ENCODE data around the gene ZMYND8.

ZMYND8 gene

DNA sequence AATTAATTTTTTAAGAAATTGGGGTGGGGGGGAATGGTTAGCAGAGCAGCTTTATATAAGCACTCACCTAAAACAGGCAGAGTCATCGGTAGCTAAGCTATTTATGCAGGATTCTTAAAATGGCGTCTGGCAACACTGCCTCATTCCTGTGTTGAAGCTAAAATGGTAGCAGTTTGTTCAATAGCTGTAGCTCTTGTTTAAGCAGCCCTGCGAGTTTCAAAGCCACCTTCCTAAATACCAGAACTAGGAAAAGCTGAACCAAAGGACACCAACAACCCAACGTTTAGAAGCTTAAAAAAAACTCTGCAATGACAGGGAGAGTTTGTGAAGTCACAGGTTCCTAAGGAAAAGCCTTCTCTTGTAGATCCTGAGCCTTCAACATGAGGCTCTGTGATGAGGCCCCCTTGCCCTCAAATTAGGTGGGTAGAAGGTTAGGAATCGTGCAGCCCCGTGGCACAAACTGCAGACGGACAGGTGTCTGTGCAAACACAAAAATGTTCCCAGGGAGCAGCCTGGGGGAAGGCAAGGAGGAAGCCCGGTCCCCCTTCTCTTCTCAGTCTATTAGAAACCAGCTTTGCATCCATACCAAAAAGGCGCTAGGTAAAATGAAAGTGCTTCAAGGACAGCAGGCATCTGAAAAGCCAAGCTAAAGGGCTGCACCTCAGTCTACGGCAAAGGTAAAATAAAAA, 4.7 kb downstream of the ZMYND8 start:
- Histone ChIP-seq H3K9ac (ENCODE audit: low read length in 2 of 2) (peak overlapping the region; percentile 72 to 77), H3K27me3 (ENCODE audit: control insufficient read depth in 1 of 2, insufficient read depth in 2 of 2, low read length in 2 of 2) (no peaks in the 10 kb centered on the region), H3K36me3 (ENCODE audit: control insufficient read depth in 2 of 2, insufficient read depth in 2 of 2, low read length in 2 of 2) (no peaks in the 10 kb centered on the region), H3K27ac (ENCODE audit: low read length) (peak overlapping the region; percentile 99), H3K4me3 (ENCODE audit: low read length in 2 of 2) (peak overlapping the region; percentile 61 to 69), H3K9me3 (ENCODE audit: control insufficient read depth in 2 of 2, low read length in 2 of 2) (no peaks in the 10 kb centered on the region), H3K4me1 (ENCODE audit: control insufficient read depth, insufficient read depth, low read length) (peaks cover 82% of the 10 kb centered on the region)

DNA sequence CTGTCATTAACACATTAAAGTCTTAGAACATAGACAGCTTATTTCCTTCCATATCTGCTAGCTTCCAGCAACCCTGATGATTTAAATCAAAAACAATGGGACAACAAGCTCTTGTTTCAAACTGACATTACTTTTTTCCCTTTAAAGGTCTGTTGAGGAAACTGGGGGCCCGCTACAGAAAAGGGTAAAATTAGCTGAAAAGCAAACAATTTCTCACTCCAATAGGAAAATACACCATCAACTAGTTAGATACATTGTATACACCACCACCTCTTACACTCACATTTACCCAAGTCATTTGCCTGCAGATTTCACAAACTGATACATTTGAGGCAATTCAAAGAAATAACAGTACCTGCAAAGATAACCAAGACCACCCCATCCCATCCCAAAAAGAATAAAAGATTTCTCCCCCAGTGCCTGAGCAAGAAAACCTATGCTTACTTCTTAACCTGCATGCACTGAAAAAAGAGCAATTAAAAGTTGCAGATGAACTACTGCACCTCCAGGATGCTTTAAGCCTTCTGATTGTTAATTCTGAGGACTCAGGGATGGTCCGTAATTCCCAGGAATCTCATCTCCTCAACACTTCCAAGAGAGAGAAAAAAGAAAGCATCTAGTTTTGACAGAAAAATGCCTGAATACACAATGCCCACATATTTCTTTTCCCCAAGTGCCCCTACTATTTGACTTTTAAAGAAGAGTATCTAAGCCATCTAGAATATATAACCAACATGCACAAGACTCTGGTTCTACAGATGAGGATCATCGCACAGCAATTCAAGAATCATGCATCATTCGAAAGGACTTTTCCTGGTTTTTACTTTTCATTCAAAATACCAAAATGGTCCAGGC, 5.6 kb downstream of the ZMYND8 start:
- Histone ChIP-seq H3K27ac (ENCODE audit: low read length) (peak overlapping the region; percentile 99), H3K4me3 (ENCODE audit: low read length in 2 of 2) (peak overlapping the region; percentile 61 to 69)

DNA sequence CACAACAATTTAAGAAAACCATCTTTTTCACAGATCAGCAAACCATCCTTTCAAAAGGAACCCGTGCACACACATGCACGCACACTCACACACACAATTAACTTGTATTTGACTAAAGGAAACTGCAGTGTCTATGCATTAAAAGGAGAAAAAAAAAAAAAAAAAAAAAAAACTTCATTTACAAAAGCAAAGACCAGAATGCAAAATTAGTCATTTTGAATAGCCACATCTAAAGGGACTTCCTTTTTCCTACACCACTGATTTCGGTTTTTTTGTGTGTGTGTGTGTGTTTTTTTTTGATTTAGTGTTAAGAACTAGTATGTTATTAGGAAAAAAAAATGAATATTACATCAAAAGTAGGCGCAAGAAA, 6.3 kb downstream of the ZMYND8 start:
- Histone ChIP-seq H3K36me3 (ENCODE audit: control insufficient read depth in 2 of 2, insufficient read depth in 2 of 2, low read length in 2 of 2) (no peaks in the 10 kb centered on the region), H3K9me3 (ENCODE audit: control insufficient read depth in 2 of 2, low read length in 2 of 2) (no peaks in the 10 kb centered on the region), H3K27me3 (ENCODE audit: control insufficient read depth in 1 of 2, insufficient read depth in 2 of 2, low read length in 2 of 2) (no peaks in the 10 kb centered on the region), H3K9ac (ENCODE audit: low read length in 2 of 2) (peak overlapping the region in 1 of 2 donors; percentile 25), H3K4me1 (ENCODE audit: control insufficient read depth, insufficient read depth, low read length) (peaks cover 70% of the 10 kb centered on the region), H3K27ac (ENCODE audit: low read length) (peak overlapping the region; percentile 99), H3K4me3 (ENCODE audit: low read length in 2 of 2) (no peak overlapping the region)

More for the DNA sequence above, 5.6 kb downstream of the ZMYND8 start:
- H3K9ac ChIP-seq (ENCODE audit: low read length in 2 of 2), result peak overlapping the region in 1 of 2 donors; percentile 25
- peaks cover 77% of the 10 kb centered on the region for H3K4me1 ChIP-seq (ENCODE audit: control insufficient read depth, insufficient read depth, low read length)
- no peaks in the 10 kb centered on the region for H3K36me3 ChIP-seq (ENCODE audit: control insufficient read depth in 2 of 2, insufficient read depth in 2 of 2, low read length in 2 of 2)
- H3K9me3 ChIP-seq (ENCODE audit: control insufficient read depth in 2 of 2, low read length in 2 of 2), result no peaks in the 10 kb centered on the region
- no peaks in the 10 kb centered on the region for H3K27me3 ChIP-seq (ENCODE audit: control insufficient read depth in 1 of 2, insufficient read depth in 2 of 2, low read length in 2 of 2)

DNA sequence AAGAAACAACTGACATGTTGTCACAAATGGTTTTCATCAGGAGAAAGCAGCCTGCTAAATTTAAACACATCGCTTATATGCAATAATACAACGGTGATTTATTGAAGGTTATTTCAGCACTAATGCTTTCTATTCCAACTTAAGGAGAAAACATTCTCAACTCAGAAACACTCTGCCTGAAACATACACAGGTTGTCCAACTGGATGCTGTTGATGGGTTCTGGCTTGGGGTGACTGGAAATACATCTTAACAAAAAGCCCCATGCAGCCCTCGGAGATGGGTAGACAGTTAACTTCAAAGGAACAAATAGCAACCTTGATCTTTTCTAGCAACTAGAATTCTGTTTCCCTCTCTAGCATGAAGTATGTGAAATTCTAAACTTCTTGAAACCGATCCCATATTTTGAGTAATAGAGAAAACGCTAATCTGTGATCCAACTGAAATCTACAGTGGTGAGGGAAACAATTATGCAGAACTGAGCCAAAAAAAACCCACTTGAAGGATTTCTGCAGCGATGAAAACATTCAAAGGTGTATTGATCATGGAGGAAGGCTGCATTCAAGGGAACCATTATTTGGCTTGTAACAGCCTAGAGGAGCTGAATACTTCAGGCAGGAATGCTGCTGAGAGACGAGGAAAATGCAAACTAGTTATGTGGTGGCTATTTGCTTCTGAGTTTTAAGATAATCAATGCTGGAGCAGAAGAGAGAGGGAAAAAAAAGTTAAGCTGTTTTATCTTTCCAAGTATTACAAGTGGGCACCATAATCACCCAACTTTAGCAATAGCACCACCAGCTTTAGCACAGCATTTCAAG, 6.9 kb downstream of the ZMYND8 start:
- H3K36me3 ChIP-seq (ENCODE audit: control insufficient read depth in 2 of 2, insufficient read depth in 2 of 2, low read length in 2 of 2), result no peaks in the 10 kb centered on the region
- H3K9ac ChIP-seq (ENCODE audit: low read length in 2 of 2), result peak overlapping the region in 1 of 2 donors; percentile 25
- H3K4me1 ChIP-seq (ENCODE audit: control insufficient read depth, insufficient read depth, low read length), result peaks cover 64% of the 10 kb centered on the region
- no peaks in the 10 kb centered on the region for H3K9me3 ChIP-seq (ENCODE audit: control insufficient read depth in 2 of 2, low read length in 2 of 2)
- peak overlapping the region; percentile 36 to 44 for H3K4me3 ChIP-seq (ENCODE audit: low read length in 2 of 2)
- H3K27ac ChIP-seq (ENCODE audit: low read length), result peak overlapping the region; percentile 99
- no peaks in the 10 kb centered on the region for H3K27me3 ChIP-seq (ENCODE audit: control insufficient read depth in 1 of 2, insufficient read depth in 2 of 2, low read length in 2 of 2)

DNA sequence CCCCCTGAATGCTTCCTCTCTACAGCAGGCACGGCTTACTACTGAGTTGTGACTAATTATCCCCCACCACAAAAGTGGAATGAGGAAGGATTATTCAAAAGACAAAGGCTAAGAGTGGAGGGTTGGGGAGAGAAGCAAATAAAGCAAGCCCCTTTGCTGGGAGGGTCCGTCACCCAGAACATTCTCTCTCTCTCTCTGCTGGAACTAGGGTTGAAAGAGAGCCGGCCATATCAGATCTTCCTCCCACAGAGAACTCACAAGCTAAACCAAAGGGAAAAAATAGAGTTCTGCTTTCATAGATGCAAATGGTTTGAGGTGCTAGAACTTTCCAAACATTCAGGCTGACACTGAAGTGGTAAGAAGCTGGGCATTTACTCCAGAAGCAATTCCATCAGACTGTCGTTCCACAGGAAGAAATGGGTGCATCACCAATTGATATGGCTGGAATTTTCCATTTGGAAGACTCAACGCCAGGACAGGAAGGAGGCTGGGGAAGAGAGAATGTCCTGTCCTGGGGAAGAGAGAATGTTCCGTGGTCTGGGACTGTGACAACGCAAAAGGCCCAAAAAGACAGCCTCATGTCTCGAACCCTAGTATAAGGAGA, 7.9 kb downstream of the ZMYND8 start:
- H3K9me3 ChIP-seq (ENCODE audit: control insufficient read depth in 2 of 2, low read length in 2 of 2), result no peaks in the 10 kb centered on the region
- H3K9ac ChIP-seq (ENCODE audit: low read length in 2 of 2), result peak overlapping the region; percentile 25 to 55
- no peaks in the 10 kb centered on the region for H3K27me3 ChIP-seq (ENCODE audit: control insufficient read depth in 1 of 2, insufficient read depth in 2 of 2, low read length in 2 of 2)
- H3K36me3 ChIP-seq (ENCODE audit: control insufficient read depth in 2 of 2, insufficient read depth in 2 of 2, low read length in 2 of 2), result no peaks in the 10 kb centered on the region
- peaks cover 57% of the 10 kb centered on the region for H3K4me1 ChIP-seq (ENCODE audit: control insufficient read depth, insufficient read depth, low read length)
- peak overlapping the region; percentile 99 for H3K27ac ChIP-seq (ENCODE audit: low read length)
- H3K4me3 ChIP-seq (ENCODE audit: low read length in 2 of 2), result peak overlapping the region; percentile 36 to 44

DNA sequence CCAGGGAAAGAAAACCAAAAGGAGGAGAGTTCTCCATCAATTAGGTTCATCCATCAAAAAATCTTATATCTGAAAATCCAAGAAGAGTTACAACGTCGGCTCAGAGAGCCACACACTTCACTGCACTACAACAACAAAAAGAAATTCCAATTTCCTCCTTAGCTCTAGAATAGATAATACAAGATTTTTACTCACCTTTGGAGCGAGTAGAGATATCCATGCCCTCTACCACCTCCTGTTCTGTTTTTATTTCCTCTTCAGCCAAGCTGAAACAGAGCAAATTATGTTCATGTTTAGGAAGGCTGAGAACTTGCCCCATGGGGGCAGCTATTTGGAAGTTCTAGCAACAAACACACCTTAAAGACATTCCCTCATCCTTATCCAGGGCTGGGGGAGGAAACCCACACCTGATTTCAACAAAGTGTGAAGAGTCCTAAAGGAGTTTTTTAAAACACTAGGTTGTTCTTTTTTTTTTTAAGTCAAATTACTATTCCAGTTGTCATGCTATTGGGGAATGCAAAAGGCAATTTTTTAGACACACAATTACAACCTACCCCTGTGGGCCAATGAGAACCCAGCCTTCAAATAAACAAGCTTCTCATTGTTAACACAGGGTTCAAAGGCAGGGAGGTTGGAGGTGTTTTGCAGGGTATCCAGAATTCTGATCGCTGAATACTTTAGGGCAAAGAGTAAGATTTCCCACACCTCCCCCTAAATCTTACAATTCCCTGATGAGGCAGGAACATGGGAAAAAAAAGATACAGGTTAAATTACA, 8.7 kb downstream of the ZMYND8 start:
- H3K27me3 ChIP-seq (ENCODE audit: control insufficient read depth in 1 of 2, insufficient read depth in 2 of 2, low read length in 2 of 2), result no peaks in the 10 kb centered on the region
- H3K36me3 ChIP-seq (ENCODE audit: control insufficient read depth in 2 of 2, insufficient read depth in 2 of 2, low read length in 2 of 2), result peaks cover 0 to 2% of the 10 kb centered on the region in 2 donors
- peak overlapping the region in 1 of 2 donors; percentile 8 for H3K4me3 ChIP-seq (ENCODE audit: low read length in 2 of 2)
- no peak overlapping the region for H3K9ac ChIP-seq (ENCODE audit: low read length in 2 of 2)
- H3K9me3 ChIP-seq (ENCODE audit: control insufficient read depth in 2 of 2, low read length in 2 of 2), result no peaks in the 10 kb centered on the region
- H3K27ac ChIP-seq (ENCODE audit: low read length), result peak overlapping the region; percentile 99
- peaks cover 51% of the 10 kb centered on the region for H3K4me1 ChIP-seq (ENCODE audit: control insufficient read depth, insufficient read depth, low read length)

DNA sequence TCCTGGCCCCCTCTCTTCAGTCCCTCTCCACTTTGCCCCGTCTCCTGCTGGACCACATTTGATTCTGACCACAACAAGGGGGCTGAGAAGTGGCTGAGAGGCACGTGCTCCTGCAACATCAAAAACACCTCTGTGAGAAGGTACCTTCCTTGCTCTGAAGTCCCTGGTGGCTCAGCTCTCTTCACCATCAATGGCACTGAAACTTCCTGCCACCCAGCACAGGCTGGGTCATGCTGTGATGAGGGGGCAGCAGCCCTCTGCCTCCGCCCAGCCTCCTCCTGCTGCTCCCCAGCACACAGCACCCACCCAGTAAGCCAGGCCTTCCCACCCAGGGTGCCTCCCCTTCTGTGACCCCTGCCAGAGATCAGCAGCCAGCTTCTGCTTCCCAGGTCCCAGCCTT, 10.3 kb downstream of the ZMYND8 start:
- Histone ChIP-seq H3K9me3 (ENCODE audit: control insufficient read depth in 2 of 2, low read length in 2 of 2) (no peaks in the 10 kb centered on the region), H3K27me3 (ENCODE audit: control insufficient read depth in 1 of 2, insufficient read depth in 2 of 2, low read length in 2 of 2) (no peaks in the 10 kb centered on the region), H3K4me1 (ENCODE audit: control insufficient read depth, insufficient read depth, low read length) (peaks cover 34% of the 10 kb centered on the region), H3K36me3 (ENCODE audit: control insufficient read depth in 2 of 2, insufficient read depth in 2 of 2, low read length in 2 of 2) (peaks cover 0 to 4% of the 10 kb centered on the region in 2 donors), H3K9ac (ENCODE audit: low read length in 2 of 2) (no peak overlapping the region), H3K27ac (ENCODE audit: low read length) (peak overlapping the region; percentile 24), H3K4me3 (ENCODE audit: low read length in 2 of 2) (no peak overlapping the region)

DNA sequence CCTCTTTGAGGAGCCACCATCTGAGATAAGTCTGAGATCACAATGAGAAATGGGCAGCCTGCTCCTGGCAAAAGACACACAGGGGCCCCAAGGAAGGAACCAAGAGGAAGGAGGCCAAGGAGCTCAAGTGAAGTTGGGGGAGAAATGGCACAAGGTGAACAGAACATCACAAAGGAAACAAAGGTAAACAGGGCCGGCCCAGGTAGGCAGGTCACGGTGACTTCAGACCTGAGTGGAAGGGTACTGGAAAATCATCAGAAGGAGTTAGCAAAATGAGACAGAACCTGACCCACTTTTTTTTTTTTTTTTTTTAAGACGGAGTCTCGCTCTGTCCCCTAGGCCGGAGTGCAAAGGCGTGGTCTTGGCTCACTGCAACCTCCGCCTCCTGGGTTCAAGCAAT, 11.3 kb downstream of the ZMYND8 start:
- Histone ChIP-seq H3K27ac (ENCODE audit: low read length) (no peak overlapping the region), H3K36me3 (ENCODE audit: control insufficient read depth in 2 of 2, insufficient read depth in 2 of 2, low read length in 2 of 2) (peaks cover 0 to 4% of the 10 kb centered on the region in 2 donors), H3K4me3 (ENCODE audit: low read length in 2 of 2) (no peak overlapping the region), H3K9me3 (ENCODE audit: control insufficient read depth in 2 of 2, low read length in 2 of 2) (no peaks in the 10 kb centered on the region), H3K9ac (ENCODE audit: low read length in 2 of 2) (no peak overlapping the region), H3K4me1 (ENCODE audit: control insufficient read depth, insufficient read depth, low read length) (peaks cover 33% of the 10 kb centered on the region), H3K27me3 (ENCODE audit: control insufficient read depth in 1 of 2, insufficient read depth in 2 of 2, low read length in 2 of 2) (no peaks in the 10 kb centered on the region)

DNA sequence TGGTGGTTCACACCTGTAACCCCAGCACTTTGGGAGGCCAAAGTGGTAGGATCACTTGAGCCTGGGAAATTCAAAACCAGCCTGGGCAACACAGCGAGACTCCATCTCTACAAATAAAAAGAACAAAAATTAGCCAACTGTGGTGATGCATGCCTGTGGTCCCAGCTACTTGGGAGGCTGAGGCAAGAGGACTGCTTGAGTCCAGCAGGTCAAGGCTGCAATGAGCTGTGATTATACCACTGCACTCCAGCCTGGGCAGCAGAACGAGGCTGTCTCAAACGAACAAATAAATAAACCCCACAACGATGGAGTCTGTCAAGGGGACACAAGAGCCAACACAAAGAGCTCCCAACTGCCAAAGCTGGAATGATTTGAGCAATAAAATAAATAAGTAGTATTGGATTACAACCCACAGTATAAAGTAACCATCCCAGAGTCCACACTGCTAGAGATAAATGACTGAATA, 13.5 kb downstream of the ZMYND8 start:
- Histone ChIP-seq H3K9me3 (ENCODE audit: control insufficient read depth in 2 of 2, low read length in 2 of 2) (no peaks in the 10 kb centered on the region), H3K4me1 (ENCODE audit: control insufficient read depth, insufficient read depth, low read length) (peaks cover 23% of the 10 kb centered on the region), H3K9ac (ENCODE audit: low read length in 2 of 2) (peak overlapping the region in 1 of 2 donors; percentile 20), H3K27ac (ENCODE audit: low read length) (no peak overlapping the region), H3K36me3 (ENCODE audit: control insufficient read depth in 2 of 2, insufficient read depth in 2 of 2, low read length in 2 of 2) (peaks cover 0 to 4% of the 10 kb centered on the region in 2 donors), H3K27me3 (ENCODE audit: control insufficient read depth in 1 of 2, insufficient read depth in 2 of 2, low read length in 2 of 2) (no peaks in the 10 kb centered on the region), H3K4me3 (ENCODE audit: low read length in 2 of 2) (no peak overlapping the region)
